ENCODE measurements around the gene MALRD1.

MALRD1 gene

DNA sequence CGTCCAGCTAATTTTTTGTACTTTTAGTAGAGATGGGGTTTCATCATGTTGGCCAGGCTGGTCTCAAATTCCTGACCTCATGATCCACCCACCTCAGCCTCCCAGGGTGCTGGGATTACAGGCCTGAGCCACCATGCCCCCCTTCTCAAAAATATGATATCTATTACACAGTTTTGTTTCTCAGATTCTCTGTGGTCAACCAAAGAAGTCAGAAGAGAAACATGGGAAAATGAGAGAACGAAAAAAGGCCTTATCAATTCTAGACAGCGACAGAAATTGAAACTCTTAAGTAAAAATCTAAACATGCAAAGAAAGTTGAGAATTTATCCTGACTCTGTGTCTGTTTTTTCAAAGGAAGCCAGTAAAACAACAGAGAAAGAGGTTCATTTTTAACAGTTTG lies 483.8 kb downstream of the MALRD1 start:
- Mint-ChIP-seq H3K4me1 (no peaks in the 10 kb centered on the region), H3K4me3 (no peak overlapping the region), H3K27ac (no peak overlapping the region), H3K9me3 (no peaks in the 10 kb centered on the region), H3K27me3 (no peaks in the 10 kb centered on the region), H3K36me3 (no peaks in the 10 kb centered on the region)
- no peak for DNase-seq
- ATAC-seq (replicated peaks) = no peak

DNA sequence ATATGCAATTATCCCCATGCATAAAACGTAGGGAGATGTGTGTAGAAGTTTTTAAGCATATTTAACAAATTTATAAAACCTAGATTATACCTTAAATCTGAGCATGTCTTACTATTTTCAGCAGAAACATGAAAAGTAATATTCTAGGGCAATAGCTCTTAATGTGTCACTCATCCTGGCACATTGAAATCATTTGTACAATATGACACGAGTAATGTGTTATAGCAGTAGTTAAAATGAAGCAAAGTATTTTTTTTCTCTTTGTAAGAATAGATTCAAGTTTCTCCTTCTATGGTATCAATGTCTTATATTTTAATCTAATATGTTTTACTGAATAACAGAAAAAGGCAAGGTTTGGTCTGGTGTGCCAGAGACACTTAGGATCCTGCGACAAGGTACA lies 492.7 kb downstream of the MALRD1 start:
- no peaks in the 10 kb centered on the region for H3K27me3 Mint-ChIP-seq
- H3K9me3 Mint-ChIP-seq = no peaks in the 10 kb centered on the region
- ATAC-seq (replicated peaks) (no peak), DNase-seq (no peak)
- no peak overlapping the region for H3K27ac Mint-ChIP-seq
- H3K4me3 Mint-ChIP-seq = no peak overlapping the region
- no peaks in the 10 kb centered on the region for H3K4me1 Mint-ChIP-seq
- no peaks in the 10 kb centered on the region for H3K36me3 Mint-ChIP-seq

DNA sequence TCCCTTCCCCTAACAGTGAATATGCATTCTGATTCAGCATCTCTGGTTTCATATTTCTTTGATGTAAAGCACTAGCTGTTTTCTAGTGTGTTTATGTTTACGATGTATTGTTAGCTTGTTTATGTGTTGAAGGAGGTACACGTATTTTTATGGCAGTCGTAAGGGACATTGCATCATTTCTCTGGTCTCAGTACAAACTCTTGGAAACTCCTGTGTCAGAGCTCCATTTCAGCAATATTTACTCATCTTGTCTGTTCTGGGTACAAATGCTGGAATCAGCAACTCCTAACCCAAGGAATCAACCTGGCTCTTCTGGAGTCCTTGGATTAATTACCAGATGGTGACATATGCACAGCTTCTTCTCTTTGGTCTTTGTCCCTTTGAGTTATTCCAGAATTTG lies 497.6 kb downstream of the MALRD1 start:
- DNase-seq = no peak
- ATAC-seq (replicated peaks) = no peak
- no peak overlapping the region for H3K27ac Mint-ChIP-seq
- H3K4me3 Mint-ChIP-seq = no peak overlapping the region
- no peaks in the 10 kb centered on the region for H3K27me3 Mint-ChIP-seq
- H3K4me1 Mint-ChIP-seq = no peaks in the 10 kb centered on the region
- no peaks in the 10 kb centered on the region for H3K36me3 Mint-ChIP-seq
- H3K9me3 Mint-ChIP-seq = peaks cover 0 to 2% of the 10 kb centered on the region in 2 donors

DNA sequence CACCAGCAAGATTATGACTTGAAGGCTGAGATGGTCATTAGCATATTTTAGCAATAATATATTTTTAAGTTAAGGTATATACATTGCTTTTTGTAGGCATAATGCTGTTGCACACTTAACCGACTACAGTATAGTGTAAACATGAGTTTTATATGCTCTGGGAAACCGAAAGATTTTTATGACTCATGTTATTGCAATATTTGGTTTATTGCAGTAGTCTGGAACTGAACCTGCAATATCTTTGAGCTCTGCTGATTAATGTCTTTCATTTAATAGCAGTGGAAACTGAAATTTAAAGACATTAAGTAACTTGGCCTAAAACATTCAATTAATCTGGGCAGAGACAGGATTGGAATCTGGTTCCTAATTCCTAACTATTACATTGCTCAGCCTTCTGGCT lies 500.9 kb downstream of the MALRD1 start:
- ATAC-seq (replicated peaks) (no peak), DNase-seq (no peak)
- no peaks in the 10 kb centered on the region for H3K4me1 Mint-ChIP-seq
- H3K4me3 Mint-ChIP-seq = no peak overlapping the region
- peaks cover 0 to 4% of the 10 kb centered on the region in 2 donors for H3K9me3 Mint-ChIP-seq
- H3K27ac Mint-ChIP-seq = no peak overlapping the region
- no peaks in the 10 kb centered on the region for H3K36me3 Mint-ChIP-seq
- H3K27me3 Mint-ChIP-seq = no peaks in the 10 kb centered on the region

DNA sequence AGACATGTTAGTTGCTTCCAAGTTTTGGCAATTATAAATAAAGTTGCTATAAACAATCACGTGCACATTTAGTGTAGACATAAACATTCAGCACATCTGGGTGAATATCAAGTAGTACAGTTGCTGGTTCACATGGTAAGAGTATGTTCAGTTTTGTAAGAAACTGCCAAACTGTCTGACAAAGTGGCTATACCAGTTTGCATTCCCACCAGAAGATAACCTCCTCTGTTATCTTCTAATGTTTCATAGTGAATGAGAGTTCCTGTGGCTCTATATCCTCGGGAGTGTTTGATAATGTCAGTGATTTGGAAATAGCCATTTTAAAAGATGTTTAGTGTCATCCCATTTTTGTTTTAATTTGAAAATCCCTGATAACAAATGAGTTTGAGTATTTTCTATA lies 508.1 kb downstream of the MALRD1 start:
- no peak overlapping the region for H3K27ac Mint-ChIP-seq
- H3K4me3 Mint-ChIP-seq = no peak overlapping the region

DNA sequence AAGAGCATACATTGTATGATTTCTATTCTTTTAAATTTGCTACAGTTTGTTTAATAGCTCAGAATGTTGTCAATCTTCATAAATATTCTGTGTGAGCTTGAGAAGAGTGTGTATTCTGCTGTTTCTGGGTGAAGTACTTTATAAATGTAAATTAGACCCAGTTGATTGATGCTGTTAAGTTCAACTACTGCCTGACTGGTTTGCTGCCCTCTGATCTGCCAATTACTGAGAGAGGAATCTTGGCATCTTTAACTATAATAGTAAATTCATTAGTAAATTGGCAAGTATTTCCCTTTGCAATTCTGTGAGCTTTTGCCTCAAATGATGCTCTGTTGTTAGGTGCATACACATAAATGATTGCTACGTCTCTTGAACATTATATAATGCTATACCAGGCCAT lies 512.6 kb downstream of the MALRD1 start:
- no peak for DNase-seq
- Mint-ChIP-seq H3K27me3 (no peaks in the 10 kb centered on the region), H3K9me3 (no peaks in the 10 kb centered on the region), H3K36me3 (no peaks in the 10 kb centered on the region), H3K4me3 (no peak overlapping the region), H3K27ac (no peak overlapping the region), H3K4me1 (no peaks in the 10 kb centered on the region)
- ATAC-seq (replicated peaks) = no peak

More for the DNA sequence above, 508.1 kb downstream of the MALRD1 start:
- Mint-ChIP-seq H3K27me3 (no peaks in the 10 kb centered on the region), H3K4me1 (no peaks in the 10 kb centered on the region), H3K36me3 (no peaks in the 10 kb centered on the region), H3K9me3 (peaks cover 0 to 4% of the 10 kb centered on the region in 2 donors)
- ATAC-seq (replicated peaks) (no peak), DNase-seq (no peak)

DNA sequence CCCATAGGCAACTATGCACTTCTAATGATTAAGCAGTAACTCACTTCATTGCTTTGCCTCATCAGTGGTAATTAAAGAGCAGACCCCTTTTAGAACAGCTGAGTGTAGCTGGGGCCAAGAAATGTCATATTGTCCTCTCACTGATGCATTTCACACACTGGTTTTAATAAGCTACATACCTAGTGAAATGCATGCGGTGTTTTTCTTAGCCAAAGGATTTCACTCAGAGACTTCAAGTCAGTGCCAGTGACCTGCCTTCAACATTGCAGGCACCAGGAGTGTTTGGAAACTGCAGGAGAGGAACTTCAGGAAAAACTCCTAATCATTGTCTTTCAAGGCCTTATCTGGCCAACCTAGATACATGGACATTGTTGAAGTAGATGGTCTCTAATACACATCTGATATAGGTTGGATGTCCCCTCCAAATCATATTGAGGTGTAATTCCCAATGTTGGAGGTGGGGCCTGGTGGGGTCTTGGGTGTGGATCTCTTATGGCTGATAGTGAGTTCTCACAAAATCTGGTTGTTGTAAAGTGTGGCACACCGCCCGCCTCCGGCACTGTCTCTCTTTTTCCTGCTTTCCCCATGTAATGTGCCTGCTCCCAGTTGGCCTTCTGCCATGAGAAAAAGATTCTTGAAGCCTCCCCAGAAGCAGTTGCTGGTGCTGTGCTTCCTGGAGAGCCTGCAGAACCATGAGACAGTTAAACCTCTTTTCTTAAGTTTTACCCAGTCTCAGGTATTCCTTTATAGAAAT lies 515.0 kb downstream of the MALRD1 start:
- H3K4me1 Mint-ChIP-seq = no peaks in the 10 kb centered on the region
- H3K27me3 Mint-ChIP-seq = no peaks in the 10 kb centered on the region
- H3K4me3 Mint-ChIP-seq = no peak overlapping the region
- ATAC-seq (replicated peaks) = no peak
- no peaks in the 10 kb centered on the region for H3K9me3 Mint-ChIP-seq
- no peak for DNase-seq
- no peak overlapping the region for H3K27ac Mint-ChIP-seq
- no peaks in the 10 kb centered on the region for H3K36me3 Mint-ChIP-seq

DNA sequence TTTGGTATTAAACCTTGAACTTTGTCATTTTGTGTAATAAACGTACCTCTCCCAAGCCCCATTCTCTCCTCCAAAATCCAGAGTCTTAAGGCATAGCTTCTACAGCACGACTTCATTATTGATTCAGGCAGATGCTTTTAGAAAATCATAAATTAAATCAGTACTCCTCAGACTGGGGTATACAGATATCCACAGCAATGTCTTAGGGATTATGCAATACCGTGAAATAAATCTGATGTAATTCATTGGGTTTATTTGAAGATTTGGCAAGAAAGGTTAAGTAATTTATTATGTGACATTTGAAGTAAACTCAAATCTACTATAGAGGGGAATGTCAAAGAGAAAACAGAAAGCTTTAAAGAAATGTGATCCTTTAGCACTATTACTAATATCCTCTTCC lies 521.5 kb downstream of the MALRD1 start:
- Mint-ChIP-seq H3K27ac (no peak overlapping the region), H3K4me1 (no peaks in the 10 kb centered on the region), H3K9me3 (peaks cover 0 to 3% of the 10 kb centered on the region in 2 donors), H3K27me3 (no peaks in the 10 kb centered on the region), H3K36me3 (no peaks in the 10 kb centered on the region), H3K4me3 (no peak overlapping the region)
- DNase-seq = no peak
- ATAC-seq (replicated peaks) = no peak

DNA sequence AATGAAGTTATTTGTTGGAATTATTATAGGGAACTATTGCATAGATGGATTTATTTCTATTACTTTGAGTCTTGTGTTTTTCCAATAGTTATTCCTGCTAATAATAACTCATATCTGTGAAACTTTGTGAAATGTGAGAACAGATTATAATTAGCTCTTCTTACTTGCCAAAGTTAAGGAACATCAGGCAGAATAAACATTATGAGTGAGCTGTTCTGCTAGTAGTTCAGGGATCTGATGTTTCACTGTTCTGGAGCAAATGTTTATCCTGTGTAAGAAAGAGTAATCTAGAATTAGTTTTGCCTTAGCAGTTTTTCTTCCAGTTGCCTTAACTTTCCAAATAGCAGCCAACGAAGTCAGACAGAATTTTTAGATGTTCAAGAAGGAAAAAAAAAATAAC lies 522.4 kb downstream of the MALRD1 start:
- Mint-ChIP-seq H3K9me3 (peaks cover 3% of the 10 kb centered on the region in 2 donors), H3K4me3 (no peak overlapping the region), H3K4me1 (no peaks in the 10 kb centered on the region), H3K27me3 (no peaks in the 10 kb centered on the region), H3K27ac (no peak overlapping the region), H3K36me3 (no peaks in the 10 kb centered on the region)
- ATAC-seq (replicated peaks) (no peak), DNase-seq (no peak)

DNA sequence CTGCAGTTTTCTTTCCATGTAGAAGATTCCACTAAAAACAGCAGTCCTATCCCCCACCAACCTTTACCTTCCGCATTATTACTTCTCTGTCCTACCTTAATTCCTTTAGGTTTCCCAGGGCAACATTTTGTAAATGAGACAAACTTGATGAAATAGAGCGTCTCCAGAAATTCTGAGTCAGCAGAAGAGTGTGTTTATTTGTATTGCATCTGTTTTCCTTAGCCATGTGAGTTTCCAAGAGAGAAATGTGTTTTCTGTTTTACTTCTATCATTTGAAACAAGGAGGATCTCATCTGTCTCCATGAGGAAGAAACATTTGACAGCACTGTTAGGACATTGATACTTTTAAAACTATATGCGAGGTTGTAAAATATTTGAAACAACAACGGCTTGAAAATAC lies 523.5 kb downstream of the MALRD1 start:
- no peak for ATAC-seq (replicated peaks)
- Mint-ChIP-seq H3K27ac (no peak overlapping the region), H3K4me3 (no peak overlapping the region), H3K4me1 (no peaks in the 10 kb centered on the region), H3K9me3 (peaks cover 3% of the 10 kb centered on the region in 2 donors), H3K36me3 (no peaks in the 10 kb centered on the region), H3K27me3 (no peaks in the 10 kb centered on the region)
- no peak for DNase-seq

DNA sequence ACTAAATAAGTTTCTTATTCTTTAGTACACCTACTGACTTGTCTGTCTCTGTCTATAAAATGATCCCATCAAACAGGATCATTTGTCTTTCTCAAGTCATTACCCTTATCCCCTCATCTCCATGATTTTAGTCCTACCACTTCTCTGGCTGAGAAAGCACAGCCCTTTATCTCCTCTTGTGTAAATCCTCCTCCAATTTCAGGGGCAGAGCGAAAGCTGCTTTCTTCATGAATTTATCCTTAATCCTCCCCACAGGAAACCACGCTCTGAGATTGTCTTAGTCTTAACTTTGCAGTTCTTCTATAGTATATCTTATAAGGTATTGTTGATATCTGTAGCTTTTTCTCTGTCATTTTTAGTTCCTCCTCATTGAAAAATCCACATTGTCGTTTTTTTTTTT lies 528.0 kb downstream of the MALRD1 start:
- no peak overlapping the region for H3K4me3 Mint-ChIP-seq
- H3K9me3 Mint-ChIP-seq = peaks cover 3% of the 10 kb centered on the region in 2 donors
- H3K27me3 Mint-ChIP-seq = no peaks in the 10 kb centered on the region
- ATAC-seq (replicated peaks) = no peak
- H3K36me3 Mint-ChIP-seq = no peaks in the 10 kb centered on the region
- no peak for DNase-seq
- H3K4me1 Mint-ChIP-seq = no peaks in the 10 kb centered on the region
- no peak overlapping the region for H3K27ac Mint-ChIP-seq

DNA sequence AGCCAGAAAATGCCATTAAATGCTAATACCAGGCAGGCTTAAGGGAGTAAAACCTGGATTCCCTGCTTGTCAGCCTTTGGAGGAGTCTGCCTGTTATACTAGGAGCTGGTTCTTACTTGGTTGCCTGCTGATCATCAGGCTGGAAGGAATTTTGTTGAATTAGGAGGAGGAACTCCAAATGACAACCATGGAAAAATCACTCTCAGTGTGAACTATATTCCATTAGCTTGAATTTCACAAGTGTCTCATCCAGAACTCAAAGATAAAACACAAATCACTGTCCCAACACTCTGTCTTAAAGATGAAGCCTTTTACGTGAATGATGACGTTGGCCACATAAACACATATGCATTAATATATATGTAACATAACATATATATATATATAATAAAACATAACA lies 528.8 kb downstream of the MALRD1 start:
- Mint-ChIP-seq H3K4me1 (no peaks in the 10 kb centered on the region), H3K36me3 (no peaks in the 10 kb centered on the region), H3K27me3 (no peaks in the 10 kb centered on the region), H3K9me3 (peaks cover 3% of the 10 kb centered on the region in 2 donors), H3K4me3 (no peak overlapping the region), H3K27ac (no peak overlapping the region)
- ATAC-seq (replicated peaks) (no peak), DNase-seq (no peak)

DNA sequence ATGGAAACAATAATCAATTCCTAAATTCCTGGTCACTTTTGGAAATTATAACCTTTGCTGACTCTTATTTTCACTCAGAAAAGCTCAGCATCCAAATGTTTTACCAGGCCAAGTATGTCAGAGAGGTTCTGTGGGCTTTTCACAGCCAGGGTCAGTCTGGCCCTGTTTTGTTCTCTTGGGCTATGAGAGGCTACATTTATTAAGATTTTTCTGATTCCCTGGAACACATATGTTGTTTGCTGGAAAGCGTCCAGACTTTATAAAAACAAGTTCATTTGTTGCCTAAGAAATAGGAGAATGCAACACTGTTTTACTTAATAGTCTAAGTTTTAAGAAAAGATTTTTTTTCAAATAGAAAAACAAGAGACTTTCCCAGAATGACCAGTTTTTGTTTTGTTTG lies 529.2 kb downstream of the MALRD1 start:
- DNase-seq (no peak), ATAC-seq (replicated peaks) (no peak)
- no peaks in the 10 kb centered on the region for H3K36me3 Mint-ChIP-seq
- H3K27ac Mint-ChIP-seq = no peak overlapping the region
- H3K27me3 Mint-ChIP-seq = no peaks in the 10 kb centered on the region
- H3K4me3 Mint-ChIP-seq = no peak overlapping the region
- H3K4me1 Mint-ChIP-seq = no peaks in the 10 kb centered on the region
- peaks cover 3% of the 10 kb centered on the region in 2 donors for H3K9me3 Mint-ChIP-seq

DNA sequence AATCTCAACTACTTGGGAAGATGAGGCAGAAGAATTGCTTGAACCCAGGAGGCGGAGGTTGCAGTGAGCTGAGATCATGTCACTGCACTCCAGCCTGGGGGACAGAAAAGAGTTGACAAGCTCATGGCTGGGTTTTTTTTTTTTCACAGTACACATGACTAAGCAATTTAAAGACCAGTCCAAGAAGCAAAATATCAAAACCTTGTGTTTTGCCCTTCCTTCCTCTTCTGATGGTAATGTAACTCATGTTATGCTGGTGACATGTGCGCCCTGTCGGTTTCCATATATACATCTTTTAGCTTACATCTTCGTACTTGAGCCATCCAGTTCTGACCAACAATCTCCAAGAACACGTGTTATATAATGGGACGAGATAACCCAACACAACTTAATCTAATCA lies 530.0 kb downstream of the MALRD1 start:
- ATAC-seq (replicated peaks) = no peak
- no peak for DNase-seq
- Mint-ChIP-seq H3K27me3 (no peaks in the 10 kb centered on the region), H3K36me3 (no peaks in the 10 kb centered on the region), H3K27ac (no peak overlapping the region), H3K4me1 (no peaks in the 10 kb centered on the region), H3K4me3 (no peak overlapping the region), H3K9me3 (peaks cover 3% of the 10 kb centered on the region in 2 donors)

DNA sequence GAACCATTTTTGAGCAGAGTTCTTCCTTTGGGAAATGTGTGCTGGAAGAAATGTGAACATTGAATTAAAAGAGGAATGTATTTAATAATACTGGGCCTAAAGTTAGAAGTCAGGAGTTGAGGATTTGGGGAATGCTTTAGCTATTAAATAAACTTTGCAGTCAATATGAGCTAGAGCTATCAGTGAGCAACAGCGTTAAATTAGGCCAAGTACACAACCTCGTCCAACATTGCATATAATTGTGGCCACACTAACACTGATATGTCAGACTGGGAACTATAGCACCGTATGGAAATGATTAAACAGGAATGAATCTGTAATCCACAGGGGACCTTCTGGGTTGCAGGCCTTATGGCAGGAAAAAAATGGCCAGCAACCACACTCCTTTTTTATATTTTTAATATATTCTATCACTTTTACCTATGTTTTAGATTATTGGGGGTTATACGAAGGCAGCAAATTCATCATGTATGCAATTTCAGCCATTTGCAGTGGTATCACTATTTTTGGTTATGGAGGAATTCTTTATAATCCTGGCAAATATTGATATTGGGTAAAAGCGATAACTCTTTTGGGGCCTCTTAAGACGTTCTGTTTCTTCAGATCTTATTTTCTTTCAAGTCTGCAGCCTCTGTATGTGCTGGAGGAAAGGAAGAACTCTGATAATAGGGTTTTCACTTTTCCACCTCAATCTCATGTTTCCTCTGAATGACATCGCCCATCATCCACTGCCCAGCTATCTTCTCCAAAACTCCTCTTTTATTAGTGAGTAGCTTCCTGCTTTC lies 531.4 kb downstream of the MALRD1 start:
- Mint-ChIP-seq H3K4me1 (no peaks in the 10 kb centered on the region), H3K27me3 (no peaks in the 10 kb centered on the region), H3K36me3 (no peaks in the 10 kb centered on the region), H3K9me3 (peaks cover 3 to 7% of the 10 kb centered on the region in 2 donors), H3K4me3 (no peak overlapping the region), H3K27ac (no peak overlapping the region)
- DNase-seq (no peak), ATAC-seq (replicated peaks) (no peak)

Measured in stimulated activated naive B cell treated with anti-CD40 and anti-IgM and Interleukin-4, amounts not matched to agents 10 μg/mL and 1 μg/mL and 100 μg/mL, for 72 hours (primary cell).